ENCODE results near the gene TRIO. TPM values are rescaled to one million over a fixed set of nuclear protein-coding genes. Genes with fewer than 3 reads are reported as not detected.

Gene TRIO
- total and polyA plus RNA-seq, 2 donors (not counting 1 experiment from before 2014, with no cell fraction given), result 134 to 281 TPM

DNA sequence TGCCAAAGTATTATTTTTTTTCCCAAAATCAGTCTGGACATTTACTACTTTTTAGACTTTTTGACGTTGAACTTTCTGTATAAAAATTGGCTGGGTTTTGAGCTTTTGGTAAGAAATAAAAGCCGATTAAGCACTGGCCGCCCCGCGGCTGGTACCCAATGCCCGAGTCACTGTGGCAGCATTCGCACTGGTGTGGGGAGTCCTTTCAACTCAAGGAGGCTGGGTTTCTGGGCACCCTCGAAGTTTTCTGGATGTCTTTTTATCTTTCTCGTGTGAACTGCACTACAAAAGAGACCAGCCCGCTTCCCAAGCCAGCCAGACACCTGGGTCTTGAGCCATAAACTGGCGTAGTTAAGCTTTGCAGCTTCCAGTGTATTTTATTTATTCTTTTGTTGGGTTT is 366.4 kb downstream of the TRIO start:
- no peak overlapping the region for H3K27ac ChIP-seq (ENCODE audit: insufficient read depth, low read length)
- no peaks in the 10 kb centered on the region for H3K9me3 ChIP-seq (ENCODE audit: control insufficient read depth, insufficient read depth, low read depth, low read length)
- no peaks in the 10 kb centered on the region for H3K79me2 ChIP-seq (ENCODE audit: control insufficient read depth, insufficient read depth, low read length)
- TF ChIP-seq, protein P1, sequence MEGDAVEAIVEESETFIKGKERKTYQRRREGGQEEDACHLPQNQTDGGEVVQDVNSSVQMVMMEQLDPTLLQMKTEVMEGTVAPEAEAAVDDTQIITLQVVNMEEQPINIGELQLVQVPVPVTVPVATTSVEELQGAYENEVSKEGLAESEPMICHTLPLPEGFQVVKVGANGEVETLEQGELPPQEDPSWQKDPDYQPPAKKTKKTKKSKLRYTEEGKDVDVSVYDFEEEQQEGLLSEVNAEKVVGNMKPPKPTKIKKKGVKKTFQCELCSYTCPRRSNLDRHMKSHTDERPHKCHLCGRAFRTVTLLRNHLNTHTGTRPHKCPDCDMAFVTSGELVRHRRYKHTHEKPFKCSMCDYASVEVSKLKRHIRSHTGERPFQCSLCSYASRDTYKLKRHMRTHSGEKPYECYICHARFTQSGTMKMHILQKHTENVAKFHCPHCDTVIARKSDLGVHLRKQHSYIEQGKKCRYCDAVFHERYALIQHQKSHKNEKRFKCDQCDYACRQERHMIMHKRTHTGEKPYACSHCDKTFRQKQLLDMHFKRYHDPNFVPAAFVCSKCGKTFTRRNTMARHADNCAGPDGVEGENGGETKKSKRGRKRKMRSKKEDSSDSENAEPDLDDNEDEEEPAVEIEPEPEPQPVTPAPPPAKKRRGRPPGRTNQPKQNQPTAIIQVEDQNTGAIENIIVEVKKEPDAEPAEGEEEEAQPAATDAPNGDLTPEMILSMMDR (conservative IDR thresholded peaks at IDR 0.05 in 1 of 2, IDR thresholded peaks at IDR 0.05 in 1 of 2; ENCODE audit: low read depth in 1 of 2, low read length in 2 of 2), result no peak
- TF ChIP-seq EZH2 (IDR thresholded peaks at IDR 0.05; ENCODE audit: low read length, missing control alignments), result no peak
- H3K4me1 ChIP-seq (ENCODE audit: control insufficient read depth, extremely low read depth, insufficient read depth, low read length), result no peaks in the 10 kb centered on the region
- H3K4me2 ChIP-seq (ENCODE audit: extremely low read depth, insufficient read depth, low read length), result no peak overlapping the region
- no peaks in the 10 kb centered on the region for H3K27me3 ChIP-seq (ENCODE audit: control insufficient read depth, insufficient read depth, low read length)
- H3K36me3 ChIP-seq (ENCODE audit: control insufficient read depth, insufficient read depth, low read length), result peaks cover 28% of the 10 kb centered on the region
- H3K9ac ChIP-seq (ENCODE audit: insufficient read depth, low read length), result no peak overlapping the region
- DNase-seq (ENCODE audit: low read depth in 2 of 2), result no peak
- H3K4me3 ChIP-seq (replicated peaks in 1 of 4; ENCODE audit: control extremely low read depth in 1 of 4, insufficient read depth in 1 of 4, low read depth in 3 of 4, low read length in 4 of 4), result no peak overlapping the region
- no peaks in the 10 kb centered on the region for H4K20me1 ChIP-seq (ENCODE audit: control insufficient read depth, extremely low read depth, insufficient read depth, low read length)
- no peak overlapping the region for H2AFZ ChIP-seq (ENCODE audit: low read length)

GRCh38 chr5:14510156-14510734 is 367.1 kb downstream of the TRIO start:
- no peaks in the 10 kb centered on the region for H4K20me1 ChIP-seq (ENCODE audit: control insufficient read depth, extremely low read depth, insufficient read depth, low read length)
- H3K27ac ChIP-seq (ENCODE audit: insufficient read depth, low read length), result no peak overlapping the region
- no peak overlapping the region for H2AFZ ChIP-seq (ENCODE audit: low read length)
- no peaks in the 10 kb centered on the region for H3K27me3 ChIP-seq (ENCODE audit: control insufficient read depth, insufficient read depth, low read length)
- no peak for DNase-seq (ENCODE audit: low read depth in 2 of 2)
- TF ChIP-seq, protein P1 (conservative IDR thresholded peaks at IDR 0.05 in 1 of 2, IDR thresholded peaks at IDR 0.05 in 1 of 2; ENCODE audit: low read depth in 1 of 2, low read length in 2 of 2), result no peak
- no peak for TF ChIP-seq EZH2 (IDR thresholded peaks at IDR 0.05; ENCODE audit: low read length, missing control alignments)
- no peaks in the 10 kb centered on the region for H3K79me2 ChIP-seq (ENCODE audit: control insufficient read depth, insufficient read depth, low read length)
- H3K36me3 ChIP-seq (ENCODE audit: control insufficient read depth, insufficient read depth, low read length), result peaks cover 26% of the 10 kb centered on the region
- no peaks in the 10 kb centered on the region for H3K9me3 ChIP-seq (ENCODE audit: control insufficient read depth, insufficient read depth, low read depth, low read length)
- H3K4me3 ChIP-seq (replicated peaks in 1 of 4; ENCODE audit: control extremely low read depth in 1 of 4, insufficient read depth in 1 of 4, low read depth in 3 of 4, low read length in 4 of 4), result no peak overlapping the region
- no peaks in the 10 kb centered on the region for H3K4me1 ChIP-seq (ENCODE audit: control insufficient read depth, extremely low read depth, insufficient read depth, low read length)
- no peak overlapping the region for H3K4me2 ChIP-seq (ENCODE audit: extremely low read depth, insufficient read depth, low read length)
- H3K9ac ChIP-seq (ENCODE audit: insufficient read depth, low read length), result no peak overlapping the region

DNA sequence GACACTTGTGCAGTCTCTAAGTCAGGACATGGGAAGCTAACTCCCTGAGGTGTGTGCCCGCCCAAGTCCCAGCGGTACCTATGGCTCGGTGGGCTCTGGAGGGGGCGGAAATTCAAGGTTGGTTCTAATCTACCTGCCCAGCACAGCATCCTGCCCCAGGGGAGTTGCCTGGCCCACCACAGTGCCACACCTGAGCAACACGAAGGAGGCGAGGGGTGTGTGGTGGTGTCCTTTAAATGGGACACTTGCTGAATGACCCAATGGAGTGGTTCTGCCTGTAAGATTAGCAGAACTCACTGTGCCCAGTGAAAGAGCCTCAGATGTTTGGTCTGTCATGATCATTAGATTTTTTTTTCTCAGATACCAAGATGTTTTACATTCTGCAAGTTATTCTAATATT is 367.7 kb downstream of the TRIO start:
- no peak for TF ChIP-seq EZH2 (IDR thresholded peaks at IDR 0.05; ENCODE audit: low read length, missing control alignments)
- TF ChIP-seq, protein P1 (conservative IDR thresholded peaks at IDR 0.05 in 1 of 2, IDR thresholded peaks at IDR 0.05 in 1 of 2; ENCODE audit: low read depth in 1 of 2, low read length in 2 of 2), result no peak

More for the DNA sequence above, 367.7 kb downstream of the TRIO start:
- no peaks in the 10 kb centered on the region for H4K20me1 ChIP-seq (ENCODE audit: control insufficient read depth, extremely low read depth, insufficient read depth, low read length)
- H3K27me3 ChIP-seq (ENCODE audit: control insufficient read depth, insufficient read depth, low read length), result no peaks in the 10 kb centered on the region
- H3K4me3 ChIP-seq (replicated peaks in 1 of 4; ENCODE audit: control extremely low read depth in 1 of 4, insufficient read depth in 1 of 4, low read depth in 3 of 4, low read length in 4 of 4), result no peak overlapping the region
- peaks cover 26% of the 10 kb centered on the region for H3K36me3 ChIP-seq (ENCODE audit: control insufficient read depth, insufficient read depth, low read length)
- no peaks in the 10 kb centered on the region for H3K79me2 ChIP-seq (ENCODE audit: control insufficient read depth, insufficient read depth, low read length)
- H3K4me1 ChIP-seq (ENCODE audit: control insufficient read depth, extremely low read depth, insufficient read depth, low read length), result no peaks in the 10 kb centered on the region
- DNase-seq (ENCODE audit: low read depth in 2 of 2), result no peak
- no peak overlapping the region for H3K9ac ChIP-seq (ENCODE audit: insufficient read depth, low read length)
- no peak overlapping the region for H3K4me2 ChIP-seq (ENCODE audit: extremely low read depth, insufficient read depth, low read length)
- H2AFZ ChIP-seq (ENCODE audit: low read length), result no peak overlapping the region
- no peak overlapping the region for H3K27ac ChIP-seq (ENCODE audit: insufficient read depth, low read length)
- no peaks in the 10 kb centered on the region for H3K9me3 ChIP-seq (ENCODE audit: control insufficient read depth, insufficient read depth, low read depth, low read length)
